HG03139 (cell line): Measurements from ENCODE around the gene KCNH2.

Experiments
- ATAC-seq: cut with Tn5 transposase; IDR thresholded peaks from one replicate; pipeline ENCODE4 v1.9.1; 2021; ENCODE audit not compliant: unreplicated experiment

Gene KCNH2

DNA sequence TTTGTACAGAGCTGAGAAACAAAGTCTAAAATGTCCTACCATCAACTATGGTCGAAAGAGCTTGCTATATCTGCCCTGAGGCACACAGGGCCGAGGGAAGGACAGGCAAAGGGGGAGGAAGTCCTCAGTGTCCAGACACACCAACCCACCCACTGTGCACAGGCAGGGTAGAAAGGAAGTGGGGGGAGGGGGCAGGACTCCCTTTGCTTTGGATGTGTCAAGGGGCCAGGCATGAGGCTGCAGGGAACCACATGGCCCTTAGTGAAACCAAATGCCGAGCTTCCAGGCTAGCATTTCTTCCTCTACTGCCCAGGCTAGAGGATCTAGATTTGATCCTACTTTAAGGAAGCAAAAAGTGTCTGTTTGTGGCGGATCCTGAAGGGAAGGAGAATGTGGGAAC is 28.6 kb downstream of the KCNH2 start:
- ATAC-seq = no peak

DNA sequence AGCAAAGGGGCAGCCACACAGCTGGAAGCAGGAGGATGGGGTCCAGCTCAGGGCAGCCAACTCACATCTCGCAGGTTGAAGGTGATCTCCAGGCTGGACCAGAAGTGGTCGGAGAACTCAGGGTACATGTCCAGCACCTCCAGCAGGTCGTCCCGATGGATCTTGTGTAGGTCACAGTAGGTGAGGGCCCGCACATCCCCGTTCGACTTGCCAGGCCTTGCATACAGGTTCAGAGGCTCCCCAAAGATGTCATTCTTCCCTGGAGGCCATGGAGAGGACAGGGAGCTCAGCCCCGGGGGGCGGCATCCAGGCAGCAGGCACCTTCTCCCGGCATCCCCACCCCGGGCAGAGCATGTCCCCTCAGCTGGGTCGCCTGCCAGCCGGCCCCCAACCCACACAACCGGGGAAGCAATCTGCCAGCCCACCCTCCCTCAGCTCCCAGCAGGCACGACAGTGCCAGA is 29.3 kb downstream of the KCNH2 start:
- no peak for ATAC-seq

DNA sequence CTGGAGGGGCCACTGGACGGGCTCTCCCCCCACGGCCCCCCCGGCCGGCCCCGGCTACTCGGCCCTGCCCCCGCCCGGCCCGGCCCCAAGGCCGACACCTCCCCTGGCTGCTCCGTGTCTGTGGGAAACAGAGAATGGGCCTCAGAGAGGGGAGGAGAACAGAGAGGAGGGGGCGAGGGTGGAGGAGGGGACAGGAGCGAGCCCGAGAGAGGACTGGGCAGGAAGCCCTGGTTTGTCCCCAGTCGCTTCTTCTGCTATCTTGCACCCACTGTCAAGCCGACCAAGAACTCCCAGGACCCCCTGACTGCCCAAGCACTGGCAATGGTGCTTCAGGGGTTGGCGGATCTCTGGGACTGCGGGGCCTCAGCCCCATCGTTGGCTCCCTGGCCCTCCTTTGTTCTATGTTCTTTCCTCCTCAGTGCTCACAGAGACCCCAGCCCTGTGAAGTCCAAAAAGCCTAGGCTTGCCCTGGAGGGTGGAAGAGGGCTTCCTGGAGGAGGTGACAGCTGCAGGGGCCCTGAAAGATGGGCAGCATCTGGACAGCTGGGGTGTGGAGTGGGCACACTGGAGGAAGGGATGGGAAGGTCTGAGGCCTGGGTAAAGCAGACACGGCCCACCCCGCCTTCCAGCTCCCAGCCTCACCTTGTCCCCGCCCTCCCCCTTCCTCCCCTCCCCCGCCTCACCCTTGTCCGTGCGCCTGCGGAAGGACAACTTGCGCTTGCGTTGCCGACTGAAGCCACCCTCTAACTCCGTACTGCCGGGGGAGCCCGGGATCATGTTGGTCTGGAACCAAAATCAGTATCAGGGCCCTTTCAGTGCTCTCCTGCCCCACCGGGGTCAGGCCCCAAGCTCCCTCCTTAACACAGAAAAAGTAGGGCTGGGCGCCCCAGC is 30.1 kb downstream of the KCNH2 start:
- ATAC-seq = no peak

DNA sequence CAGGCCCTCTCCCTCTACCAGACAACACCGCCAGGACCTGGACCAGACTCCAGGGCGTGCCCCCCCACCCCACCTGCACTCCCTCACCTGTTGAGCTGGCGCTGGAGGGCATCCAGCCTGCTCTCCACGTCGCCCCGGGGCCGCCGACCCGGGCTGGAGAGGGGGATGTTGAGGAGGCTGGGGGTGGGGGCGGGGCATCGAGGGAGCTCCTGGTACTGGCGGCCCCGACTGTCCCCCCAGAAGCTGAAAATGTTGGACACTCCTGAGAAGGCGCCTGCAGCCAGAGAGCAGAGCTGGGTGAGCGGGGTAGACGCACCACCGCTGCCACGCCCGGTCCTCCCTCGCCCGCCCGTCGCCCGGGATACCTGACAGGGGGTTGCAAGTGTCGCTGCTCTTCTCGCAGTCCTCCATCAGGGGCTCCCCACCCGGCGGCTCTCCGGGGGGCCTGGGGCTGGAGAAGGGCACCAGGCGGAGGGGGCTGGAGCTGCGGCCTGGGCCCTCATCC is 30.8 kb downstream of the KCNH2 start:
- ATAC-seq = no peak

DNA sequence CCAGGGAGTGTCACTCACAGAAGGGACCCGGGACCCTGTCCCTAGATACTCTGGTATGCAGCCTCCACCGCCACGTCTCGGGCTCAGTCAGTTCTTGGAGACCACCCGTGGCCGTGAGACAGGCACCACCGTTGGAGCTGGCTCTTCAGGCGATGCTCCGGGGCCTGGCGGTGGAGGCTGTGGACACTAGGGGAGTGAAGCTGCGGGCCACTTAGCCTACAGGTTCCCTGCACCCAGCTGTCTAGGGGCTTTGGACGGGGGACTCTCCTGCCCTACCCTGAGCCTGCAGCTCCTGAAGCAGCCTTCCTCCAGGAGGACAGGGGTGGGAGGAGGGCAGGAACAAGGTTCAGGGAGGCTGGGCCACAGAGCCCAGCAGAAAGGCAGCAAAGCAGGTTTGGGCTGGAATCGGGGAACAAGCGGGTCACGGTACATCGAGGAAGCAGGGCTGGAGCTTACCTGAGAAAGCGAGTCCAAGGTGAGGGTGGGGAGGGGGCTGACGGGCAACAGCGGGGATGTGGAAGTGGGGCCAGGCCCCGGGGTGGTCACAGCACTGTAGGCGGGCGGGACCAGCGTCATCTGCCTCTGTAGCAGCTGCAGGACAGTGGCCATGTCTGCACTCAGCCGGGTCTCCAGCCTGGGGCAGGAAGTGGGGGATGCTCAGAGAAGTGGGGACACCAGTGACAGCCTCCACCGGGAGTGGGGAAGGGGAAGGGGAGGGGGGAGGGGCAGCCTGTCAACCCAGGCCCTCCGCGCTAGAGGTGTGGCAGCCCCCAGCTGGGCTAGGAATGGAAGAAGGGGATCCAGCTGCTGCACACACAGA is 31.5 kb downstream of the KCNH2 start:
- no peak for ATAC-seq

DNA sequence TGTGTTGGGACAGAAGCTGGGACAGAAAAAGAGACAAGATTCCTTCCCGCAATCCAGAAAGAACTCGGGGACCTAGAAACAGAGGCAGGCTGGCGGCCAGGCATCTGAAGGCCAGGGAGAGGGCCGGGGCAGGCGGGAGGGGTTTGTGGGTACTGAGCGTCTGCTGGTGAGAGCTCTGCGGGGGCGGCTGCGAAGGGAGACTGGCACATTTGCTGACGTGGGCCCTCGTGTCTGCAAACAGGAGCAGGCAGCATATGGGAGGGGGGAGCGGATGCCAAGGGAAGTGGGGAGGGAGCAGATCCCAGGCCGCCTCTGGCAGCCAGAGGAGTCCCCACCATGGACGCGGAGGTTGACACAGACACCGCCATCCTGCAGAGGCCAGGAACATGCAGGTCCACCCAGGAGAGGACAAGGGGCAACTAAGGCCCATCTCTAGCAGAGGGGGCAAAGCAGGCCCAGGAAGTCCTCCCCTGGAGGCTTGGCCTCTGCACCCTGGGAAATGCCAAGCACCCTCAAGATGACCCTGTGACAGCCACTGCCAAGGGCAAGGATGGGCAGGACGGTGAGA is 32.2 kb downstream of the KCNH2 start:
- ATAC-seq = no peak

DNA sequence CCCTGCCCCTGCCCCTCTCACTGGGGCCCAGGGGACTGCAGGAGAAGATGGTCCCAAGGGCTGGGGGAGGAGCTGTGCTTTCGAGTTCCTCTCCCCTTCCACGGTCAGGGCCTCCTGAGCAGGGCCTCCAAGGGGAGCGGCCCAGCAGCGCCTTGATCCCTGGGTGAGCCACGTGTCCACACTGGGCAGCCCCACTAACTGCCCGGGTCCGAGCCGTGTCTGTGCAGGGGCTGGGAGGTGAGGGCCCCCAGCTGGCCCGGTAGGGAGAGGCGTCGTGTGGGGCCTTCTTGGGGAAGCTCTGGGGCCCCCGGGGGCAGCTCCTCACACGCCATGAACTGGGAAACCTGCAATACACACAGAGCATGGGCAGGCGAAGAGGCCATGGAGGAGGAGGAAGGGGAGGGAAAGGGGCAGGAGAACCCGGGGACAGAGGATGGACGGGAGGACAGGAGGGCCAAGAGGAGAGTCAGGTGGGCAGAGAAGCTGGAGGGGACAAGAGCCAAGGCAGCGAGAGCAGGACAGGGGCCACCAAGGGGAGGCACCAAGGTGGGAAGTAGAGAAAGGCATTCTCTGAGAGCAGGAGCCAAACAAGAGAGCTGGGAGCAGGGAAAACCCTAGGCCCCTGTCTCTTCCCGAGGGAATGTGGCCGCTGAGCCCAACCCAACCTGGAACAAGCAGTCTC is 32.8 kb downstream of the KCNH2 start:
- ATAC-seq = no peak

DNA sequence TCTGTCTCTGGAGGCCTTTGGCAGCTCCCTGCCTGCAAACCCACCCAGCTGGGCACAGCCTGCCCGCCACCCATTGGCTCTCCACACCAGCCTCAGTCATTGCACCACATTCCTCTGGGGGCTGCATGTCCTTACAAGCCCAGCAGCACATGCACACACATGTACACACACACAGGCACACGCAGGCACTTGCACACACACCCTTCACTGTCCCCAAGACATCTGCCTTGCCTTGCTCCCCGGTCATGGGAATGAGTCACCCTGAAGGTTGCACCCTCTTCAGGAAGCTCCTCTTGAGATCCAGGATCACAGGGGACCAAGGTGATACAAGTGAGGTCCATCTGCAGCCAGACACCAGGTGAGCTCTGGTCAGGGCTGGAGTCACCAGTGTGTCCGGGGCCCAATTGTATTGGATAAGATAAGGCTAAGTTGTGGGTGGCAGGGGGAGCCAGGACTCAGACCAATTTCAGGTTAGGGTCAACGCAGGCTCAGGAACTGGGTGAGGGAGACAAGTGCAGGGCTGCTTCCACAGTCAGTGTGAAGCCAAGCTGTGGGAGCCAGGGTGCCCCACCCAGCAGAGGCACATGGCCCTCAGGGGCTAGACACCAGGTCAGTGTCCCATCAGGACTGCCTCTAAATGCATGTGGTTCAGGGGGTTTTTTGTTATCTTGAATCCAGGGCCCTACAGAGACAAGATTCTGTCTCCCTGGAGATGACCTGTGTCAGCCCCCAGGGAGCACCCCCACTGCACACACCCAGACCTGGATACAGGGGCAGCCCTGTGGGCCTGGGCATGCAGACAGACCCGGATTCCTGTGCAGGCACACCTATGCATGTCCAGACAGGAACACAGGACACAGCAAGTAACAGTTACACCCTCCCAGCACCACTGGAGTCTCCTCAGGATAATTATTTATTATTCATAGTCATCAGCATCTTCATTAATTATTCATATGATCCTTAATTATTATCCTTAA is 33.8 kb downstream of the KCNH2 start:
- no peak for ATAC-seq

DNA sequence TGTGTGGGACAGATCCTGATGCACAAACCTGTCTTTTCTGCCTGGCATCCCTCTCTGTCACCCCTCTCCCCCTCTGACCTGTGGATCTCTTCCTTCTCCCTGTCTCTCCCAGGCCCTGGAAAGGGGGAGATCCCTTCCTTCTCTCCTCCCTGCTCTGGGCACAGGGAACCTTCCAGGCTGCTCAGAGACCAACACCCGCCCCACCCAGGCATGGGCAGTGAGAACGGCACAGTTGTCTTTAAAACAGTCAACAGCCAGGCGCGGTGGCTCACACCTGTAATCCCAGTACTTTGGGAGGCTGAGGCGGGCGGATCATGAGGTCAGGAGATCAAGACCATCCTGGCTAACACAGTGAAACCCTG is 34.7 kb downstream of the KCNH2 start:
- no peak for ATAC-seq

DNA sequence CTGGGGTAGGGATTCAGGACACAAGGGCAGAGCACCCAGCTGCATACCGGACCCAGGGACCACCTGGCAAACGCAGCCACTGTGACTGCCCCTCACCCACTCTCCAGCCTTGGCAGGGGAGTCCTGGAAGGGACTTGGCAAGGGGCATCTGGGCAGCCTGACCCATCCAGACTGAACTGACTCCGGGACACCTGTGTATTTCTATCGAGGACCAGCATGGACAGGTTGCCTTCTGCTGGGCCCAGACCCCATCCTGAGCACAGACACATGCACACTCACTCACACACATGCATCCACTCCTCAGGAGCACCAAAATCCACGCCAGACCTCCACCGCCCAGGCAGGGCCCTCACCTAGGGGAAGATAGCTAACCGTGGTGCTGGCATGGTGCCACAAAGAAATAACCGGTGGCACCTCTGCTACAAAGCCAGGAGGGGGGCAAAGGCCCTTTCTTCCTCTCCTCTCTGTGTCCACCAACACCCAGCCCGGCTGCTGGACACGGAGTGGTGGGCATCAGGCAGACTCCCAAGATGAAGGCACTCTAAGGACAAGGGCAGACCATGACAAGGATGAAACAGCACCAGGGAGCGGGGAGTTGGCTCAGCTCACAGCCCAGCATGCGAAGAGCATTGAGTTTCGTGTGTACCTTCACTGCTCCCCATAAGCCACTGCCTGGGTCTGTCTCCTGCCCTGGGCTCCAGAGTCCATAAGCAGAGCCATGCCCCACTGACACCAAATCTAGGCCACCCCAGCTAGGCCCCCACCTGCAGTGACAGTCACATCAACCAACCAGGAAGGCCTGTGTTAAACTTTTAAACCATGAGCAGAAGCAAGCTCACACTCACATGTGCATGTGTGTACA is 35.3 kb downstream of the KCNH2 start:
- ATAC-seq = no peak

DNA sequence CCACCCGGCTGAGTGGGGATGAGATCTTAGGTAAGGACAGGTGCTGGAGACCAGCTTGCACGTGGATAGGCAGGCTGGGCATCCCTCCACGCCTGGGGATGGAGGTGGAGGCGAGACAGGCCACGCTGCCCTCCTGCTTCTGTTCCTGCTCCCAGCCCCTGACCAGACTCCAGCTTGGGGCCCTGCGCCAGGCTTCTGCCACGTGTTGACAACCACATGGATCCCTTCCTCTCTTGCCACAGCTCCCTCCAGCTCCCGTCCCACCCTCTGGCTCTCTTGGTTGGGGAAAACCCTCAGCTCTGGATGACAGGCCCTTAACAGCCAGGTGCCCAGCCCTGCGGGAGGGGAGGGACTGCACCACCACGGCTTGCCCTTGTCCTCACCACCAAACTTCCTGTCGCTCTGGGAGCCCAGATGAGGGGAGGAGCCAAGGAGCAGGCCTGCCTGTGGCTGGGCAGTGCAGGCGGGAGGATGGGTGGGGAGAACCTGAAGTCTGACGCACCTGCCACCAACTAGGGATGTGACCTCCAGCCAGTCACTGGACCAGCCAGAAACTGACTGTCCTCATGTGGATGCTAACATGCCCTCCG is 36.0 kb downstream of the KCNH2 start:
- no peak for ATAC-seq

DNA sequence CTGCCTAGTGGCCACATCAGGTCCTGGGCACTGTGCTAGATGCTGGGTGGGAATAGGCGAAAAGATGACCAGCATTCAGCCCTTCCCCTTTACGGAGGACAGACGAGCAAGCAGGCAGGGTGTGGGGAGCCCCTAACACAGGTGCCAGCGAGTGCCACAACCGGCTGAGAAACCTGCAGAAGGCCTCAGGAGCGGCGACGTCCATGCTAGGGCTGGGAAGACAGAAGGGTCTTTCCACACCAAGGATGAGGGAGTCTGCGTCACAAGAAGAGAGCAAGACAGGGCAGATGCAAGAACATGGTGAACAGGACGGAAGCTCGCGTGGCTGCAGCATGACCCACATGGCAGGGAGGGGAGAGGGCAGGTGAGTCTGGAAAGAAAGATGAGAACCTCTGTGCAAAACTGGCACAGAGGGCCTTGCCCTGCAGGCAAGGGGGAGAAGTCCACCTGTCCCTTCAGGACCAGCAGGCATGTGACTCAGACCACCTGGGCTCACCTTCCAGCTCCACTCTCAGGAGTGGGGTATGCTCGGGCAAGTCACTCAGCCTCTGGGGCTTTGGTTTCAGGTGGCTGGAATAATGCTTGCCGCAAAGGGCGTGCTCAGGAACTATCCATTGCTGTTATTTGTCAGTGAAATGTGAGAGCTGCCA is 36.6 kb downstream of the KCNH2 start:
- no peak for ATAC-seq

DNA sequence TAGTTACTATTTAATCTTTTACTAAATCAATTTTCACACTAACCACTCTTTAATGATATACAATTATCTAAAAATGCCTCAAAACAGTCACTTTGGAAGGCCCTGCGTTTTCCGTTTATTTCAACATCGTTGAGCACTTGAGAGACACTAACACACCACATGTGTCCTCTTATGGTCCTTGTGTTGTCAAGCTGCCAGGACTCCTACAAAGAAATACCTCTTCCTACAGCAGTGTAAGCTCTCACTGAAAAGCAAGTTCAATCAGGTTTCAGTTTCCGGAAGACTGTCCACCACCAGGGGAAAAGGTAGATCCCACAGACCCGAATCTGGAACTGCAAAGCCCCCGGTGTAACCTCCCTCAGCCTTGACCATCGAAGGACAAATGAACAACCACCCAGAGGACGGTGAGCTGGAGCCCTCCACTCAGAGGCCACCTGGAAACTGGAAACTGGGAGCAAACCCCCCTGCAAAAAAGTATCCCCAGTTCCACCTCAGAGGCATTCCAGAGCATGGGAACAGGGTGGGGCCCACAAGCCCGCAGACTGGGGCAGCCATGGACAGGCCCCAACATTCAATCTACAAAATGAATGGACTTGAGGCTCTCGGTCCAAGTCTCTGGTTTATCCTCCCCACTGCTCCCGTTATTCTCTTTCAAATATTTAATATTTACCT is 37.6 kb downstream of the KCNH2 start:
- no peak for ATAC-seq

DNA sequence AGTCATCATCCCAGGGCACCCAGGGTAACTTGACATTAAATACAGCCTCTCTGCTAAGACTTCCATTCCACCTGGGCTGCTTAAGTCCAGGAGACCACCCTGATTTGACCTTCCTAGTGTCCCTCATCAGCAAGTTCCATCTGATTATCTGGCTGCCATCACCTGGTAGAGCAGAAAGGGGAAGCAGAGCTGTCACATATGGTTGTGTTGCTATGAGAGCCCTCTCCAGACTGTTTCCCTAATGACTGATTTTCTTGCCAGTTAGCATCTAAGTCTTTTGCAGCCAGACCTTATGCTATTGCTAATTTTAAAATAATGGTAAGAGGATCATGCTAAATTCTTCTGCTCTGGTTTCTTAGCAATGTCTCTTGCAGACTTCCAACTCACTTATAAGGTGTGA is 38.7 kb downstream of the KCNH2 start:
- no peak for ATAC-seq

DNA sequence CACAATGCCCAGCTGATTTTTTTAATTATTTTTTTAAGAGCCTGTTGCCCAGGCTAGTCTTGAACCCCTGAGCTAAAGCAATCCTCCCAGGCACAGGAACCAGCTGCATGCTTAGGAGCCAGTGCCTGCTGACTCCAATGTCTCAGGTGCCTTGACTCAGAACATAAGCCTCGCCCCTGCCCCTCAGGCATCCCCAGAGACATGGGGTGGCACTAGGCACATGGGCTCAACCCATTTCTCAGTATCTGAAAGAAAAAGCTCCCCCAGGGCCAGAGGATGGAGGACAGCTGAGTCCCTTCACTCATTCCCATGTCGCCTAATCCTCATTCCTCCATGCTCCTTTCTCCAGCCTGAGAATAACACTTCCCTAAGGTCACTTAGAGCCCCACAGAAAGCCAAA is 39.1 kb downstream of the KCNH2 start:
- ATAC-seq = no peak

DNA sequence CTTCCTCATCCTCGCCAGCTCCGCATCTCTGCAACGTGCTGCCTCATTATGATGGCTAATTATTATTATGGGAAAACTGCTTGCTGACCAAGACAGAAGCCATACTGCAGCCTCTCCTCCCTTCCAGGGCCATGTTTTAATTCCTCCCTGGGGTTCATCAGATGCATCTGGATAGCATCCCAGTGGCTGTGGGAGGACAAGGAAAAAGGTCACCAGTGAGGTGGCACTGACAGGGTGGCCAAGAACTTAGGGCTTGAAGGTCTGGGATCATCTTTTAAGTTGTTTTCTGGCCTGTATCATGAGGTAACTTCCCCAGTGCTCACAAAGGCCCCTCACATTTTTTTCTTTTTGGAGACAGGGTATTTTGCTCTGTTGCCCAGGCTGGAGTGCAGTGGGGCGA is 39.6 kb downstream of the KCNH2 start:
- ATAC-seq = no peak

DNA sequence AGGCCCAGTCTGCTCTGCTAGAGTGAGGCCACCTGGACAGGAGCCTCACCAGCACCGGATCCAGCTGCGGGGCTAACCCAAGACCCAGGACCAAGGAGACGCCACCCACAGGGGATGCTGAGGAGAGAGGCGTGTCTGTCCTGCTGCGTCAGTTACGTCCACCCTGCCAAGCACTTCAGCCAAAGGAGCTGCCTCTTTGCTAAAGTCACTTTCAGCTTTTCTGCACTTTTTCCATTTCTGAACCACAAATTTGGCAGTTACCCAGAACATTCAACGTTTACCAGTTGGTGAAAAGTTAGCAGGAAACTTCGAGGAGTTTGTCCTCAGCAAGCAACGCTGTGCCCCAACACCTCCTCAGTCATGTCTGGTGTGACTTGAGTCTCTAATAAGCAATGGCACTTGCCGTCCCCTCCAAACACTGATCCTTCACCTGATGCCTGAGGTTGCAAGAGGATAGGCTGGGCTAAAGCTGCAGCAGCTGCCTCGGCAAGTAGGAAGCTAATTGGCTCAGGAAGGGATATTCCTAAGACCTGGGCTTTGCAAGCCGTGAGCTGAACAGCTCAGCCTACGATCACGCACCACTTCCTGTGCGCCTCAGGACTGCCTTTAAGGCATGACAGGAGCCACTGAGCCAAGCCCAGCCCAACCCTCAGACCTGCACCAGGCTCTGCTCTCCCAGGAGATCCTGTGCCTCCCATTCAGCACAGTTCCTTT is 40.1 kb downstream of the KCNH2 start:
- no peak for ATAC-seq
